GM20000 (cell line): Measurements from ENCODE around the gene APC2.
"Not testable (repeated sequence)": the region's sequence is repeated elsewhere in the genome, so short reads cannot be mapped to it uniquely, and the experiment has no call there.

Source experiments
- DNase-seq: peaks from one replicate; pipeline ENCODE4 v3.0.0; 2012; ENCODE audit warnings: low spot score
- TF ChIP-seq, protein P1 (sequence below): IDR thresholded peaks from 2 replicates; pipeline ENCODE4 v1.5.1; 2012; ENCODE audit warnings: mild to moderate bottlenecking, control low read depth; ENCODE audit errors: extremely low read depth, missing control alignments

APC2 gene

GRCh38 chr19:1434577-1435060, 15.3 kb upstream of the APC2 start:
- no peak for DNase-seq
- TF ChIP-seq, protein P1, sequence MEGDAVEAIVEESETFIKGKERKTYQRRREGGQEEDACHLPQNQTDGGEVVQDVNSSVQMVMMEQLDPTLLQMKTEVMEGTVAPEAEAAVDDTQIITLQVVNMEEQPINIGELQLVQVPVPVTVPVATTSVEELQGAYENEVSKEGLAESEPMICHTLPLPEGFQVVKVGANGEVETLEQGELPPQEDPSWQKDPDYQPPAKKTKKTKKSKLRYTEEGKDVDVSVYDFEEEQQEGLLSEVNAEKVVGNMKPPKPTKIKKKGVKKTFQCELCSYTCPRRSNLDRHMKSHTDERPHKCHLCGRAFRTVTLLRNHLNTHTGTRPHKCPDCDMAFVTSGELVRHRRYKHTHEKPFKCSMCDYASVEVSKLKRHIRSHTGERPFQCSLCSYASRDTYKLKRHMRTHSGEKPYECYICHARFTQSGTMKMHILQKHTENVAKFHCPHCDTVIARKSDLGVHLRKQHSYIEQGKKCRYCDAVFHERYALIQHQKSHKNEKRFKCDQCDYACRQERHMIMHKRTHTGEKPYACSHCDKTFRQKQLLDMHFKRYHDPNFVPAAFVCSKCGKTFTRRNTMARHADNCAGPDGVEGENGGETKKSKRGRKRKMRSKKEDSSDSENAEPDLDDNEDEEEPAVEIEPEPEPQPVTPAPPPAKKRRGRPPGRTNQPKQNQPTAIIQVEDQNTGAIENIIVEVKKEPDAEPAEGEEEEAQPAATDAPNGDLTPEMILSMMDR: no peak

GRCh38 chr19:1435378-1435989, 14.4 kb upstream of the APC2 start:
- TF ChIP-seq, protein P1: no peak

GRCh38 chr19:1437609-1438008, 12.3 kb upstream of the APC2 start:
- DNase-seq: no peak
- TF ChIP-seq, protein P1: no peak

More at GRCh38 chr19:1435378-1435989, 14.4 kb upstream of the APC2 start:
- no peak for DNase-seq

DNA sequence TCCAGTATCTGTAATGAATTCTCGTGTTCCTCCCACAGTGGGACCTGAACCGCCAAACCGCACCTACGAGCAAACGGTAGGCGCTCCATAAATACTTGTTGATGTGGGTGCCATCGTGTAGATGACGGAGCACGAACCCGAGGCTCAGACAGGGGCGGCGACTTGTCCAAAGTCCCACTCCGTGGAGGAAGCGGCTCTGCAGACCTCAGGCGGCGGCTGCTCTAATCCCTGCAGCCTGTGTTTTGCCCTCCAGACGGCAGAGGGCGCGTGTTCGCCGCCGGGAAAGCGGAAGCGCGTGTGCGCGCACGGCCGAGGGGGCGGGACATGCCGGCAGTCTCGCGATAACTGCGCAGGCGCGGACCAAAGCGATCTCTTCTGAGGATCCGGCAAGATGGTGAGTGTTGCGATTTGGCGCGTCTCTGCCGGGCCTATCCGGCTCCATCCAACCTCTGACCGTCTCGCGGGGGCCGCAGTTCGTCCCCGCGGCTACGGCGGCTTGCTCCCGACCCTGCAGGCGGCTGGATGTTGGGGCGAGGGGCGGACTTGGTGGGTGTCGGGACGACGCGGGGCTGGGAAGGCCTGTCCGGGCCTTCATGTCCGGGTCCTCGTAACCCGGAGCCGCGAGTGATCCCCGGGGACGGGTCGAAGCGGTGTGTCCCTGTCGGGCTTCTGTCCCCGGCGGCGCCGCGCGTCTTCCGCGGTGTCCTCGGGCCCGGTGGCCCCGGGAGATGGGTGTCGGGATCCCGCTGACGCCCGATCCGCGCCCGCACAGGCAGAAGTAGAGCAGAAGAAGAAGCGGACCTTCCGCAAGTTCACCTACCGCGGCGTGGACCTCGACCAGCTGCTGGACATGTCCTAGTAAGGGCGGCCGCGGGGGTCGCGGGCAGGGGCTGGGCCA, 11.6 kb upstream of the APC2 start, which contains the start of gene RPS15:
Gene RPS15, plus strand, starts transcription at position 362 of the 898 bp plus-strand sequence. Its CDS starts 30 bp downstream, at position 392.
- TF ChIP-seq, protein P1: peak; percentile 97
- peak; percentile 99 for DNase-seq

DNA sequence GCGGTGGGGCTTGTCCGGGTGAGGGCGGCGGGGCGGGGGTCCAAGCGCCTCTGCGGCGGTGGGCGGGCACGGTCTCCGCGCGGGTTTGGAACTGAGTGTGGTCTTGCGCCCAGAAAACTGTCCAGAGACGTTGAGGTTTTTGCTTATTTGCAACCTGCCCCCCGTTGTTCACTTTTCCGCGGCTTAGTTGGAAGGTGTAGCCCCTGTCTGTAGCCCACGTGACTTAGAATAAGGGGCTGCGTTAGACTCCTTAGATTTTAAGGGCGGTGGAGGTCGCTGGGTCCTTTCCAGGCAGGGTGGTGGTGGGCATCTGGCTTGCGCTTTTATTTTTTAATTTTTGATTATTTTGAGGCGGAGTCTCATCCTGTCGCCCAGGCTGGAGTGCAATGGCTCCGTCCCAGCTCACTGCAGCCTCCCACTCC, 11.0 kb upstream of the APC2 start:
- DNase-seq: no peak
- TF ChIP-seq, protein P1: no peak

DNA sequence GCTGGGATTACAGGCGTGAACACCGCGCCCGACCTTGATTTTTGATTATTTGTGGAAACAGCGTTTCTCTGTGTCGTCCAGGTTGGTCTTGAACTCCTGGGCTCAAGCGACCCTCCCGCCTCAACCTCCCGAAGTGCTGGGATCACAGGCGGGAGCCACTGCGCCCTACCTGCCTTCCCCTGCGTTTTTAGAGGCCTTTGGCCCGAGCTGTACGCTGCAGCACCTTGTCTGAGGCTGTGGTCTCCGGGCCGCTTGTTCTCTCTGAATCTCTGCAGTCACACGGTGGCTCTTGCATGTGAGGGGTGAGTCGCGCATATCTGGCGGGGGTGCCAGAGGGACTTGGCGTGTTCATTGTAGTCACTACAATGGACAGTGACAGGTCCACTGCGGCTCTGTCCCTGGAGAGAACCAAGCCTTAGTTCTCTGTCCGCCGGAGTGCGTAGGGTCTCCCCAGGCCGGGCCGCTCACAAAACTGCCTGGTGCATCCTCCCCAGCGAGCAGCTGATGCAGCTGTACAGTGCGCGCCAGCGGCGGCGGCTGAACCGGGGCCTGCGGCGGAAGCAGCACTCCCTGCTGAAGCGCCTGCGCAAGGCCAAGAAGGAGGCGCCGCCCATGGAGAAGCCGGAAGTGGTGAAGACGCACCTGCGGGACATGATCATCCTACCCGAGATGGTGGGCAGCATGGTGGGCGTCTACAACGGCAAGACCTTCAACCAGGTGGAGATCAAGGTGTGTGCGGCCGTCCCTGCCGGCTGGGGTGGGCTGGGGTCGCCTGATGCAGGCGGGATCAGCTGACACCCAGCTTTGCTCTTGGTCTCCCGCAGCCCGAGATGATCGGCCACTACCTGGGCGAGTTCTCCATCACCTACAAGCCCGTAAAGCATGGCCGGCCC, 10.2 kb upstream of the APC2 start:
- DNase-seq: not testable (repeated sequence)

DNA sequence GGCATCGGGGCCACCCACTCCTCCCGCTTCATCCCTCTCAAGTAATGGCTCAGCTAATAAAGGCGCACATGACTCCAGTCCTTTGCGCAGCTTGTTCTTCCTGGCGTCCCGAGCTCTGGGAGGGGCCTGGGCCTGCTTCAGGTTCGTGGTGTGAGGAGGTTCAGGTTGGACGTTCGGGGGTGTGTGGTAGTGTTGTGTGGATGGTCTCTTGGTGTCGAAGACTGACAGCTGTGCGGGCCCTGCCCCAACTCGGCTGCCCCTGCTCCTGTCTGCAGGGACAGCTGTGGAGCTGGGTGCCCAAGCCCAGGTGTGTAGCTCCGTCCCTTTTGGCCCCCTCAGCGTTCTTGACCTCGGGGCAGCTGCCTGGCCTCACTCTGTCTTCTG, 9.5 kb upstream of the APC2 start:
- TF ChIP-seq, protein P1: no peak
- DNase-seq: no peak
